Choroid plexus epithelial cell (primary cell): ENCODE measurements around the gene STK32A.

Source experiments
- DNase-seq: peaks from one replicate; pipeline ENCODE4 v3.0.0-alpha.2; 2010; ENCODE audit warnings: low read depth
- H3K4me3 ChIP-seq: 2 replicates; pipeline ENCODE4 v1.5.1; 2011; ENCODE audit warnings: low read depth, mild to moderate bottlenecking, control low read depth, low read length, moderate library complexity
- TF ChIP-seq, protein P1 (sequence below): conservative IDR thresholded peaks from 2 replicates; pipeline ENCODE4 v1.5.1; 2011; ENCODE audit warnings: low read depth, mild to moderate bottlenecking, control low read depth, inconsistent platforms, low read length, moderate library complexity

The STK32A gene

DNA sequence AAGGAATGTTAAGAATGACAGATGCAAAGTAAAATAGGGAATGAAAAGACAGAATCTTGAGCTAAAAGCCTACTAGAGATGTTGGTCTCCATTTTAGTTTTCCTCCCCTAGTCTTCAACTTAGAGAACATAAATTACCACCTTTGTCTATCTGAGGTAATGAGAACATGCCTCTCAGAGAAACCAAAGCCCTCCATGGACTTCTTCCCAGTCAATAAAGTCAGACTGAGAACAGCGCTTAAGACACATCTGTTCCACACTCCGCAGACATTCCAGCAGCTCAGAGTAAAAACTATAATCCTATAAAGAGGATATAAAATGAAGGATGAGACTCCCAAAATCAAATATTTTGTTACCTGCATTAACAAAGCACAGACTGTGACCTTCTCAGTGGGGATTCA is 195.8 kb downstream of the STK32A start:
- TF ChIP-seq, protein P1, sequence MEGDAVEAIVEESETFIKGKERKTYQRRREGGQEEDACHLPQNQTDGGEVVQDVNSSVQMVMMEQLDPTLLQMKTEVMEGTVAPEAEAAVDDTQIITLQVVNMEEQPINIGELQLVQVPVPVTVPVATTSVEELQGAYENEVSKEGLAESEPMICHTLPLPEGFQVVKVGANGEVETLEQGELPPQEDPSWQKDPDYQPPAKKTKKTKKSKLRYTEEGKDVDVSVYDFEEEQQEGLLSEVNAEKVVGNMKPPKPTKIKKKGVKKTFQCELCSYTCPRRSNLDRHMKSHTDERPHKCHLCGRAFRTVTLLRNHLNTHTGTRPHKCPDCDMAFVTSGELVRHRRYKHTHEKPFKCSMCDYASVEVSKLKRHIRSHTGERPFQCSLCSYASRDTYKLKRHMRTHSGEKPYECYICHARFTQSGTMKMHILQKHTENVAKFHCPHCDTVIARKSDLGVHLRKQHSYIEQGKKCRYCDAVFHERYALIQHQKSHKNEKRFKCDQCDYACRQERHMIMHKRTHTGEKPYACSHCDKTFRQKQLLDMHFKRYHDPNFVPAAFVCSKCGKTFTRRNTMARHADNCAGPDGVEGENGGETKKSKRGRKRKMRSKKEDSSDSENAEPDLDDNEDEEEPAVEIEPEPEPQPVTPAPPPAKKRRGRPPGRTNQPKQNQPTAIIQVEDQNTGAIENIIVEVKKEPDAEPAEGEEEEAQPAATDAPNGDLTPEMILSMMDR: no peak
- H3K4me3 ChIP-seq: no peak overlapping the region
- DNase-seq: no peak

DNA sequence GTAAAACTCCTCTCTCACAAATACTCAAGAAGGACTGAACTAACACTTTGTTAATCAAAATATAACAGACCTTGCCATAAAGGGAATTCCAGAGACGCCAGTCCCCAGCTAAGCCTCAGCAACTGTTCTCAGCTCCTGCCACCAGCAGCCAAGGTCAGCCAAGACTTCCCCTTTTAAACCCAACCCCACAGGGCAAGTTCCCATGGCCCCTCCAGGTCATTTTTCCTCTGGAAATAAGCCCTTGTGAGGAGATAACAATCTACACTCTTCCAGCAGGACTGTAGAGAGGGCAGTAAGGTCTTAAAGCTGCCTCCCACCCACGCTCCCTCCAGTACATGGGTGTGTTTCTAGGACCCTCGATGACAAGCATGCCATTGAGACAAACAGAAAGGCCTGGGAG is 196.8 kb downstream of the STK32A start:
- TF ChIP-seq, protein P1: no peak
- H3K4me3 ChIP-seq: no peak overlapping the region
- no peak for DNase-seq

DNA sequence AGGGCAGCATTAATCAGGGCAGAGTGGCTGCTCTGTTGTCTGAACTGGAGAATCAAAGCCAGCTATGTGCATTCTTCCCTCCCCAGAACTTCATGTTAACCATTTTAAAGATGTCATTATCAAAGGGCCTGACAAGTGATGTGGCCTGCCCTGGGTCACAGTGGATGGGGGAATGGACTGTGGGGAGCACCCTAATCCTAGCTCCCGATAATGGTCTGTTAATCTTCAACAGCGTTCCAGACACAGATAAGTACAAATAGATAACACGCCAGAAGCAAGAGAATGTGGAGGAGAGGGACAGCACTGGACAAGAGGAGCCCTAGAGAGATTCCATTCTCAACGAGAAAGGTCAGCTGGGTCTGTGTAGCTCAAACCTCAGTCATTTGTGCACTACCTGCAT is 197.5 kb downstream of the STK32A start:
- TF ChIP-seq, protein P1: no peak
- no peak overlapping the region for H3K4me3 ChIP-seq
- no peak for DNase-seq

DNA sequence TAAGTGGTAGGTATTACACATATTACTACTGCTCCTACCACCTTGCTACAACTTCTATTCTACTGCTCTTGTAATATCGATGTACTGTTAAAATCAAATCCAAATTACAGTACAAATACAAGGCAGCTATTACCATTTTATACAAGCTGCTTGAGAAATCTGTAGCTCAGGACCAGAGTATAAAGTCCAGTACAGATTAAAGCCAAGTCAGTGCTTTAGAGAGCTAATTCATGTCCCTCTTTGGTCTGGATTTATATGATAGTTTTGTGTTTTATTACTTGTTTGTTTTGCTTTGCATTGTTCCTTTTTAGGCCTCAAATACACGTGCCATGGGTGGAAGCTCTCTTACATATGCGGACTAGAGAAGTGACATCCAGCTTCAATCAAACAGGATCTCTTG is 199.2 kb downstream of the STK32A start:
- TF ChIP-seq, protein P1: no peak
- no peak for DNase-seq
- no peak overlapping the region for H3K4me3 ChIP-seq

DNA sequence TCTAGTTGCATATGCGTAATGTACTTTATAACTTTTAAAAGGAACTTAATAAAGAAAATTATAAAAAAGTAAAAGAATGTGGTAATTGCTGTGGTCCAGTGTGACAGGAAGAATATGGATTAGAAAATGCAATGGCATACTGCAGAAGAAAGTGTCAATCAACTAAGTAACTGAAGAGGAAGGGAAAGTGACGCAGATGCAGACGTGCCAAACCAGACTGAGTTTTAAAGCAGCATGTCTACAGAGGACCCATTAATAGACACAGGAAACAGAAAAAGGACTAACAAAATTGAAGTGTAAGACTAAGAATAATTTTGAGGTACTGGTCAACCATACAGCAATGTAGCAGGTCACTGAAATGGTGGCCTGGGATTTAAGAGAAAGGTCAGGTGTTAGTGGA is 201.8 kb downstream of the STK32A start:
- H3K4me3 ChIP-seq: no peak overlapping the region
- no peak for DNase-seq
- TF ChIP-seq, protein P1: no peak

DNA sequence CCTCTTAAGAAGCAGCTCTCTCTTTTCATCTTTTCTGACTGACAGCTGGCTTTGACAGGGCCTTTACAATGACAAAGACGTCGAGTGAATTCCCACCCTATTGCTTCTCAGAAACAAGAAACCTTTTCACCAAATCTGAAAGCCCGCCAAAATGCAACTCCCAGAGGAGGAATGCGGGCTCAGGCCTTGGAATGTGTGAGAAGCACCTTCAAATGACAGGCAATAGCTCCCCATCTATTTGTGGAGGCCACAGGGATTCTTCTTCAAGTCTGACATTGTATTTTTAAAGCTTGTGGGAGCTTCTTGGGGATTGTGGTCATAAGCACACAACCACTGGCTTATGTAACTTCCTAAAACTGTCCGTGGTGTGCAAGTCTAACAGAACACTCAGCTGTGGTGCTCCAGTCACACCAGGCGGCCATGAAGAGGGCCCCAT is 202.4 kb downstream of the STK32A start:
- H3K4me3 ChIP-seq: no peak overlapping the region
- DNase-seq: peak; percentile 65
- TF ChIP-seq, protein P1: no peak
